ENCODE results near the gene PLEKHA7. TPM values are rescaled to one million over a fixed set of nuclear protein-coding genes. Genes with fewer than 3 reads are reported as not detected.
A peak's percentile ranks its signal among the peaks of the same experiment; 100 is the strongest.

The PLEKHA7 gene
- total RNA-seq, 2 donors from 2014 or later, result 17.5 to 21.9 TPM

- no peak overlapping the region for H3K4me3 Mint-ChIP-seq
- WGBS, 2 experiments (ENCODE audit: insufficient coverage in 1 of 2, insufficient read length in 1 of 2), result 75 to 85% methylated on average over 1 of the region's 1 CpG
- H3K9ac ChIP-seq (ENCODE audit: extremely low read depth, low read length, poor library complexity, severe bottlenecking), result no peak overlapping the region
These were observed 80.9 kb downstream of the PLEKHA7 start for GRCh38 chr11:16933291-16933690.

GRCh38 chr11:16928044-16928443, 86.2 kb downstream of the PLEKHA7 start:
- TF ChIP-seq CTCF (conservative IDR thresholded peaks at IDR 0.05), result no peak
- H3K27me3 ChIP-seq (ENCODE audit: control insufficient read depth, insufficient read depth, low read length, poor library complexity, severe bottlenecking), result peaks cover 17% of the 10 kb centered on the region
- Mint-ChIP-seq H3K27me3 (ENCODE audit: insufficient read depth) (peaks cover 28% of the 10 kb centered on the region), H3K4me3 (no peak overlapping the region), H3K27ac (no peak overlapping the region), H3K4me1 (peaks cover 48% of the 10 kb centered on the region), H3K9me3 (no peaks in the 10 kb centered on the region), H3K36me3 (ENCODE audit: low read depth) (no peaks in the 10 kb centered on the region)
- H3K4me1 ChIP-seq (ENCODE audit: control insufficient read depth, insufficient read depth, low read length), result peaks cover 24% of the 10 kb centered on the region
- H3K27ac ChIP-seq (ENCODE audit: low read depth, low read length), result no peak overlapping the region
- no peak overlapping the region for H3K4me3 ChIP-seq (ENCODE audit: low read length)
- no peaks in the 10 kb centered on the region for H3K9me3 ChIP-seq (ENCODE audit: control insufficient read depth, low read length)
- DNase-seq, result no peak
- no peaks in the 10 kb centered on the region for H3K36me3 ChIP-seq (ENCODE audit: control insufficient read depth, insufficient read depth, low read length)
- H3K9ac ChIP-seq (ENCODE audit: extremely low read depth, low read length, poor library complexity, severe bottlenecking), result no peak overlapping the region
- WGBS, 2 experiments (ENCODE audit: insufficient coverage in 1 of 2, insufficient read length in 1 of 2), result 91% methylated on average over 4 of the region's 4 CpGs; no CpG with 5 or more reads in 1 of the 2 experiments

More at GRCh38 chr11:16933291-16933690, 80.9 kb downstream of the PLEKHA7 start:
- H3K9me3 Mint-ChIP-seq, result no peaks in the 10 kb centered on the region
- no peak for TF ChIP-seq CTCF (conservative IDR thresholded peaks at IDR 0.05)
- no peak for DNase-seq
- peaks cover 24% of the 10 kb centered on the region for H3K4me1 ChIP-seq (ENCODE audit: control insufficient read depth, insufficient read depth, low read length)
- no peaks in the 10 kb centered on the region for H3K27me3 Mint-ChIP-seq (ENCODE audit: insufficient read depth)
- H3K27me3 ChIP-seq (ENCODE audit: control insufficient read depth, insufficient read depth, low read length, poor library complexity, severe bottlenecking), result no peaks in the 10 kb centered on the region
- H3K36me3 ChIP-seq (ENCODE audit: control insufficient read depth, insufficient read depth, low read length), result no peaks in the 10 kb centered on the region
- no peaks in the 10 kb centered on the region for H3K36me3 Mint-ChIP-seq (ENCODE audit: low read depth)
- H3K27ac ChIP-seq (ENCODE audit: low read depth, low read length), result no peak overlapping the region
- H3K27ac Mint-ChIP-seq, result no peak overlapping the region
- H3K4me3 ChIP-seq (ENCODE audit: low read length), result no peak overlapping the region
- peaks cover 24% of the 10 kb centered on the region for H3K4me1 Mint-ChIP-seq
- H3K9me3 ChIP-seq (ENCODE audit: control insufficient read depth, low read length), result no peaks in the 10 kb centered on the region

GRCh38 chr11:16926883-16927626, 87.2 kb downstream of the PLEKHA7 start:
- WGBS, 2 experiments (ENCODE audit: insufficient coverage in 1 of 2, insufficient read length in 1 of 2), result 31 to 47% methylated on average over 5 to 7 of the region's 9 CpGs
- H3K4me1 ChIP-seq (ENCODE audit: control insufficient read depth, insufficient read depth, low read length), result peaks cover 23% of the 10 kb centered on the region
- peaks cover 18% of the 10 kb centered on the region for H3K27me3 ChIP-seq (ENCODE audit: control insufficient read depth, insufficient read depth, low read length, poor library complexity, severe bottlenecking)
- H3K9ac ChIP-seq (ENCODE audit: extremely low read depth, low read length, poor library complexity, severe bottlenecking), result no peak overlapping the region
- peak overlapping the region; percentile 84 for H3K27ac Mint-ChIP-seq
- H3K27ac ChIP-seq (ENCODE audit: low read depth, low read length), result no peak overlapping the region
- DNase-seq, result peak; percentile 63
- H3K36me3 Mint-ChIP-seq (ENCODE audit: low read depth), result no peaks in the 10 kb centered on the region
- peaks cover 36% of the 10 kb centered on the region for H3K27me3 Mint-ChIP-seq (ENCODE audit: insufficient read depth)
- no peaks in the 10 kb centered on the region for H3K36me3 ChIP-seq (ENCODE audit: control insufficient read depth, insufficient read depth, low read length)
- H3K9me3 ChIP-seq (ENCODE audit: control insufficient read depth, low read length), result no peaks in the 10 kb centered on the region
- peak overlapping the region; percentile 82 for H3K4me3 ChIP-seq (ENCODE audit: low read length)
- peaks cover 54% of the 10 kb centered on the region for H3K4me1 Mint-ChIP-seq
- TF ChIP-seq CTCF (conservative IDR thresholded peaks at IDR 0.05), result no peak
- peak overlapping the region; percentile 65 for H3K4me3 Mint-ChIP-seq
- no peaks in the 10 kb centered on the region for H3K9me3 Mint-ChIP-seq
